GM21723 (cell line): ENCODE measurements around the gene KDM6B.

ENCODE experiments used
- ATAC-seq: cut with Tn5 transposase; IDR thresholded peaks from one replicate; pipeline ENCODE4 v1.9.1; 2021; ENCODE audit warnings: mild to moderate bottlenecking, moderate library complexity; ENCODE audit not compliant: unreplicated experiment

The KDM6B gene

GRCh38 chr17:7822126-7822525 lies 11.9 kb upstream of the KDM6B start:
- no peak for ATAC-seq

DNA sequence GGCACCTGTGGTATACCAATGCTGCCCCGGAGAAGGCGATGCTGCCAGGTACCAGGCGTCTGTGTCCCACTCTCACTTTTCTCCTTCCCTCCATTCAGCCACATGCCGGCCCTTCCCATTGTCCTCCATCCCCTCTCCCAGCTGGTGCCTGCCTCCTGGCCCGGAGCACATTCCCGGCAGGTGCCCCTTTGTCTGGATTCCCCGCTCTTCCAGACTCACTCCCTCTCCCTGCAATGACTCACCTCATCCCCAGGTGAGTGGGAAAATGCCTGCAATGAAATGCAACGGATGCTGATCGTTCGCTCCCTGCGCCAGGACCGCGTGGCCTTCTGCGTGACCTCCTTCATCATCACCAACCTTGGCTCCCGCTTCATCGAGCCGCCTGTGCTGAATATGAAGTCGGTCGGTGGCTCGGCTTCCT lies 10.4 kb upstream of the KDM6B start:
- no peak for ATAC-seq

DNA sequence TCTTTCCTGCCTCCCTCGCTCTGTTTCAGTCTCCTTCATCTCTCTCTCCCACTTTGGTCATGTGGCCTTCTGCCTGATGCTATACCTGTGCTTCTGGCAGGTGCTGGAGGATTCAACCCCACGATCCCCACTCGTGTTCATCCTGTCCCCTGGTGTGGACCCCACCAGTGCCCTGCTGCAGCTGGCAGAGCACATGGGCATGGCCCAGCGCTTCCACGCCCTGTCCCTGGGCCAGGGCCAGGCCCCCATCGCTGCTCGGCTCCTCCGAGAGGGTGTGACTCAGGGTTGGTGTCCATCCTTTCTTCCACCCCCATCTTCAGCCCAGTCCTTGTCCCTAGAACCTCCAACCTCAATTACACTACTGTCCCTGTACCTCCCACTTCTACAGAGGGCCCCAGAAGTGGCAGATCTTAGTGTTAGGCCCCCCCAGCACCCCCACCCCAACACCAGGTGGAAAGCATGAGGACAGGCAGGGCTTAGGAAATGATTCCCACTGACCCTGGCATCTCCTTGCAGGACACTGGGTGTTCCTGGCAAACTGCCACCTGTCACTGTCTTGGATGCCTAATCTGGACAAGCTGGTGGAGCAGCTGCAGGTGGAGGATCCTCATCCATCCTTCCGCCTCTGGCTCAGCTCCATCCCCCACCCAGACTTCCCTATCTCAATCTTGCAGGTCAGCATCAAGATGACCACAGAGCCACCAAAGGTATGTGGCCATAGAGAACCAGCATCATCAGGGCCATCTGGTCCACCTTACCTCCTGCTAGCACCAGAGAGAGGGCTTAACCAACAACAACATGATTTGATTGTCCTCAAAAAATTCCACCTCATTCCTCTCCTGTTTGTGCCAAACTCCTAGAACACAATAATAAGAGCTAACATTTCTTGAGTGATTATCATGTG lies 9.7 kb upstream of the KDM6B start:
- no peak for ATAC-seq

- no peak for ATAC-seq
These were observed 8.6 kb upstream of the KDM6B start for GRCh38 chr17:7825206-7825990.

- ATAC-seq, result no peak
These were observed 3.4 kb upstream of the KDM6B start for GRCh38 chr17:7830616-7831015.

- ATAC-seq, result no peak
These were observed 2.8 kb upstream of the KDM6B start for GRCh38 chr17:7831233-7831632.

GRCh38 chr17:7832431-7832830 lies 1.6 kb upstream of the KDM6B start:
- ATAC-seq, result no peak

GRCh38 chr17:7833011-7833794 lies 814 bp upstream of the KDM6B start:
- ATAC-seq, result no peak

GRCh38 chr17:7834542-7834956 lies 532 bp downstream of the KDM6B start:
- no peak for ATAC-seq

DNA sequence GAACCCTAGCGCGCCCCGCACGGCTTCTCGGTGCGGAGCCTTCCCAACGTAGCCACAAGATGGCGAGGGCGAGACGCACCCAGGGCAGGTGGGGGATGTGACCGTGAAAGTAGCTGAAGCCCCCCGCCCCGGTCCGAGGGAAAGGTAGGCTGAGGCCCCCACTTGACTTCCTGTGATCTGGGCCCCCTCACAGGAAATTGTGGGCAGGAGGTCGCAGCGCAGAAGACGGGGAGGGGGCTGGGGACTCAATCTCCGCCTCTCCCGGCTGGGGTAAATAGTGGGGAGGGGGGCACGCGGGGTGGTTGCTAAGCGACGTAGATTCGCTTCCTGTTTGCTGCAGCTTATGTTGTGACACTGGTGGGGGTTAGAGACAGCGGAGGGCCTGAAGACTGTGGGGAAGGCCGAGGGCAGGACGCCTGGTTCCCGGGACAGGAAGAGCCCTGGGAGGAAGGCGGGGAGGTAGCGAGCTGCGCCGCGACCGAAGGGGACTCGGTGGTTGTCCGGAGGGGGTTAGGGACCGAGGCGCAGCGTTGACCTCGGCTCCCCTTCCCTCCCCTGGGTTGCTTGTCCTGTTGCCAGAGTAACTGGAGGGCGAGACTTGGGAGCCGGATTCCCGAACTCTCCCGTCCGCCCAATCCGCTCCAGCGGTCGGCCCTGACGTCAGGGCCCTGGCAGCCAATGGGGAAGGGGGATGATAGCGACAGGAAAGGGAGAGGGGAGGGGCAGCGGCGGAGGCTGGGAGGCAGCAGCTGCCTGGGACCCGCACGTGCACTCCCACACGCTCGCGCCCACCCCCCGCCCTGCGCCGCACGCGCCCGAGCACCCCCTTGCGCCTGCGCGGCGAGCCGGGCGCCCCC lies 1.2 kb downstream of the KDM6B start:
- peak; percentile 40 for ATAC-seq

DNA sequence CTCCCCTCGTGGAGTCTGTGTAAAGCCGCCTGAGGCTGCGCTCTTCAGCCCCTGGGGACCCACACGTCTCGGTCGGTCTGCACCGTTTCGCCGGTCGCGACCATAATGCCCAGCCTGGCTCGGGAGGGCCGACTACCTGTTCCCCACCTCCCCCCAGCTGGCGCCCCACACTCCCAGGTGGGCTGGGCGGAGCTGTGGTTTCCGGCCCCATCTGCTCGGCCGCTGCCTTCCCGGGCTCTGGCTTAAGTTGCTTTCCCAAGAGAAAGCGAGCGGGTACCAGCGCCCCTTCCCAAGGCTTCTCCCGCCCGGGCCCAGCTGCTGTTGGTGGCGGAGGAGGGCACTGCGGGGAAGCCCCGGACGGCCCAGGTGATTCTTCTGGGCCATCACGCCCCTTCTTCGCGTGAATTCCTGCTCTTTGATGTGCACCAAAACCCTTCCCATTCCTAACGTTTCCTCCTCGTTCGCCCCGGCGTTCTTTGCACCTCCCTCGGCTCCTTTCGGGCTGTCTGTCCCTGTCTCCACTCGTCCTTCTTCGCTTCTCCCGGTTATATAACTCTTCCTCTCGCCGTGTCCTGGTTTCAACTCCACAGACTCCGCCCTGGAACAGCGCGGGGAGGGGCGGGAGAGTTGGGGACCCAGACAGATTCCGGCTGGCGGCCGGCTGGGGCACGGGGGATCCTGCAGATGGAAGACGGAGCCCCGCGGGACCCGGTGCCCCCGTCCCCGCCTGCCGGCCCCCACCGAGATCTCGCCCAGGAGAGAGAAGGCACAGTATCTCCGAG lies 2.0 kb downstream of the KDM6B start:
- peak; percentile 15 for ATAC-seq

DNA sequence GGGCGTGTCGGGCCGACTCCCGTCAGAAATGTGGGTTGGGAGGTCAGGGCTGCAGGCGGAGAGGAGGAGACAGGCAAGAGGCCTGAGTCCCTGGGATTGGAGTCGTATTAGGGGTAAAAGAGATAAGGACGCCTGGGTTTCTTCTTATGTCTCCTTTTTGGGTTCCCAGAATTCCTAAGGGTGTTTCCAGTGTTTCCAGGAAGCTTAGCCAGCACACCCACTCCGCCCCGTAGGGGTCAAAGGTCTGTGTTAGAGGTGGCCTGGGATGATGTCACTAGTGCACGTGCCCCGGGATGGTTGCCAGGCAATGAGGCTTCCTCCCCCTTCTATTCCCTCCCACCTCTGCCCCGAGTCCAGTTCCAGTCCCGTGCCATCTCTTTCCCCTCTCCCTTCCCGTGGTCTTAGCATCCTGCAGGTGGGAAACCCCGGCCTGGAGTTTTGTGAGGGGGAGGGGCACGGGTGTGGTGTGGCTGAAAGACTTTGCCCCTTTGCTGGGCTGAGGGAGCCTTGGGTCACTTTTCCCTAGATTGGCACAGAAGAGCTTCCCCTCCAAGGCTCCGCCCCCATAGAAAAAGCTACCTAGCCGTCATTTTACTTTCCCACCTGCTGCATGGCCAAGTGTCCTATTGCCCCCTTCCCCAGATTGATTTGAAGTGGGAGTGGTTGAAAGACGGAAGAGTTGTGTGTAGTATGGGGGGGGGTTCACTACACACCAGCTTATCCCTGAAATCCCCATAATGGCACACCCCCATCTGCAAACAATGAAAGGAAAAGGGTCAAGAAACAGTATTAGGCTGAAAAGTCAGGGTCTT lies 2.8 kb downstream of the KDM6B start:
- no peak for ATAC-seq

DNA sequence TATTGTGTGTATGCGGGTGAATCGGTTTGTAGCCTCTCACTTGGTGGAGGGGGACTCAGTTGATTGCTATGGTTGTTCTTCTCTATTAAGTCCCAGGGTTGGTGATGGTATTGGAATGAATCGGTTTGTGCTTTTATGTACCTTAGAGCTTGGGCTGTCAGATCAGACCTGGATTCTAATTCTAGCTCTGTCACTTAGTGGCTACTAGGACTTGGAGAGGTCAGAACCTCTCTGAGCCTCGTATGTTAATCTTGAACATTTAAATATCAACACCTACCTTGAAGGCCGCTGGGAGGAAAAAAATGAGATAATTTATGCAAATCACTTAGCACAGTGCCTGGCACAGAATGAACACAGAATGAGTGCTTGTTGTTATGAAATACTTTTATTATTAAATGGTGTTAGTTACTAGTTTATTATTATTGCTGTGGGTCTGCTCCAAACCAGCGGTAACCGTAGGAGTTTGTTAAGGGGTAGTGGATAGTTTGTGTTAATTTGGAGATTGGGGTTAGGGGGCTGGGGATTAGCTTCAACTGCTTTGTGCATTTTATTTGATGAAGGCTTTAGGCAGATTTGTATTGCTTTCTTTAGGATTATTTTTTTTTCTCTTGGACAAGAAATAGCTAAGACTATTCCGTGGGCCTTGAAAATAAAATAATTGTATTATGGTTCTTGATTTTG lies 3.5 kb downstream of the KDM6B start:
- ATAC-seq, result no peak

DNA sequence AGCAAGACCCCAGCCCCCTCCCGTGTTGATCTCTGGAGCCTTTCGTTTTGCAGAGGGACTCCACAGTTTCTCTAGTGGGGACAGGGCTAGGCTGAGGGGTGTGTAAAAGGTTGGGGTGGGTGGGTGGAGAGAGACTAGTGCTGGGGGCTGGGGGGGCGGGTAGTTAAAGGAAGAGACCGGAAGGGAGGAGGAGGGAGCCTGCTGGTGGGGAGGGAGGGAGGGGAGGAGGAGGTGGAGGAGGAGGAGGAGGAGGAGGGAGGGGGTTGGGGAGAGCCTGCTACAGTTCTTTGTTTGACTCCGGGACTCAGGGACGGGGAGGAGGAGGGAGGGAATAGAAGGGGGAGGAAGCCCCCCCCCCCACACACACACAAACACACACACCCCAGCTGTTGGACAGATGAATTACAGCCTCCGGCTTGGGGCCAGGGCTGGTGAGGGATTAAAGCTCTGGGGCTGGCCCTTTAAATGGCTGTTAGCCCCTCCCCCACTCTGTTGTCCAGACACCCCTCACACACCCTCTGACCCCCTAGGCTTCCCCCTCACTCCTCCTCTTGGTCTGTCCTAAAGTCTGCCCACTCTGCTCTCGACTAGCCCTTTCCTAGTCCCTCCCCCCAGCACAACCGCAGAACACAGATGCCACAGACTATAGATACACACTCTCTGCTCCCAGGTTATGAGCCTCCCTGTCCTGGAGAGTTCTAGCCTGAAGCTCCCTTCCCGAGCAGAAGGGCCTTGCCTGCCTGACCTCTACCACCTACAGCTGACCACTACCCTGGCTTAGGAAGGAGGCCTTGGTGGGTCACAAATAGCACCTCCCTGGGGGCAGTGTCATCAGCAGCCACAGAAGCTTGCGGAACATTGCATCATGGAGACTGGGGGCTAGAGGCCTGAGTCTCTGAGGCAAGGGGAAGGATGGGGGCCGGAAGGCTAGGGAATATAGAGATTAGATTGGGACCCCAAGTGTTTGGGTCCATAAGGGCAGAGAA lies 4.4 kb downstream of the KDM6B start:
- no peak for ATAC-seq

GRCh38 chr17:7839190-7839875 lies 5.3 kb downstream of the KDM6B start:
- no peak for ATAC-seq

DNA sequence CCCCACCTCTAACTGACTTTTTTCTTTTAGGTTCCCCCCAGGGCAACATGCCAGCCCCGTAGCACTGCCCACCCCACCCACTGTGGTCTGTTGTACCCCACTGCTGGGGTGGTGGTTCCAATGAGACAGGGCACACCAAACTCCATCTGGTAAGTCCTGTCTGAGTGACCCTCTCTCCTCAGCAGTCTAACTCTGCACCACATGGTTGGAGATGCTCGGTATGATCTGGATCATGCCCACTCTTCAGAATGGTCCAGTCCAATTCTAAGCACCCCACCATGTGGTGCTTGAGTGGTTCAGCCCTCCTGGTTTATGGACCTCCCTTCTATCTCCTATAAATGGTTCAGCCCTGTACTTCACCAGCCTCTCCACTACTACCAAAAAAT lies 5.9 kb downstream of the KDM6B start:
- ATAC-seq, result no peak
